Endodermal cell (in vitro differentiated cells): ENCODE results near the gene BDH2. TPM values are rescaled to one million over a fixed set of nuclear protein-coding genes. Genes with fewer than 3 reads are reported as not detected.

Source experiments
- DNase-seq: peaks from one replicate; pipeline ENCODE4 v3.0.0-alpha.2; 2017
- H3K27ac ChIP-seq: 2 replicates; pipeline ENCODE4 v1.5.1; 2013; ENCODE audit warnings: mild to moderate bottlenecking, low read depth, low read length, moderate library complexity
- H3K27me3 ChIP-seq: 2 replicates; pipeline ENCODE4 v1.6.1; 2013; ENCODE audit warnings: mild to moderate bottlenecking, low read length, moderate library complexity; ENCODE audit not compliant: insufficient read depth, control insufficient read depth, poor library complexity, severe bottlenecking
- H3K36me3 ChIP-seq: 2 replicates; pipeline ENCODE4 v1.7.0; 2013; ENCODE audit warnings: mild to moderate bottlenecking, low read length, moderate library complexity; ENCODE audit not compliant: control insufficient read depth, insufficient read depth
- H3K4me1 ChIP-seq: one replicate; pipeline ENCODE4 v1.7.0; 2013; ENCODE audit warnings: low read length; ENCODE audit not compliant: control insufficient read depth, insufficient read depth
- H3K4me3 ChIP-seq: 2 replicates; pipeline ENCODE4 v1.5.1; 2013; ENCODE audit warnings: mild to moderate bottlenecking, low read length, moderate library complexity
- H3K9ac ChIP-seq: 2 replicates; pipeline ENCODE4 v1.6.1; 2013; ENCODE audit warnings: mild to moderate bottlenecking, low read length, moderate library complexity; ENCODE audit not compliant: poor library complexity, severe bottlenecking; ENCODE audit errors: extremely low read depth
- H3K9me3 ChIP-seq: 2 replicates; pipeline ENCODE4 v1.6.1; 2013; ENCODE audit warnings: mild to moderate bottlenecking, low read length, moderate library complexity; ENCODE audit not compliant: control insufficient read depth
- H3K27ac Mint-ChIP-seq: 2 replicates; pipeline ENCODE4 v1.8.0; 2020; ENCODE audit warnings: mixed read lengths
- H3K27me3 Mint-ChIP-seq: 2 replicates; pipeline ENCODE4 v1.8.0; 2021; ENCODE audit warnings: mild to moderate bottlenecking, mixed read lengths; ENCODE audit not compliant: insufficient read depth
- H3K36me3 Mint-ChIP-seq: 2 replicates; pipeline ENCODE4 v1.8.0; 2020; ENCODE audit warnings: low read depth, mixed read lengths
- H3K4me1 Mint-ChIP-seq: 2 replicates; pipeline ENCODE4 v1.8.0; 2020; ENCODE audit warnings: mixed read lengths
- H3K4me3 Mint-ChIP-seq: 2 replicates; pipeline ENCODE4 v1.8.0; 2020; ENCODE audit warnings: mild to moderate bottlenecking, moderate library complexity, mixed read lengths
- H3K9me3 Mint-ChIP-seq: 2 replicates; pipeline ENCODE4 v1.8.0; 2020; ENCODE audit warnings: mild to moderate bottlenecking, mixed read lengths
- WGBS, 2 experiments: methylation state at CpG; one replicate each; pipeline versions ENCODE4 v1.1.5 to v1.1.7; 2013; ENCODE audit warnings: missing lambda C conversion rate in 2 of 2, mixed read lengths in 1 of 2; ENCODE audit not compliant: insufficient coverage in 1 of 2, insufficient read length in 1 of 2; 5-methylcytosine and 5-hydroxymethylcytosine counted together
- total RNA-seq, 2 donors: library from RNA; stranded (reverse); fragmentation: NEBNext Ultra II Directional in 1 of 2; extraction: Animal tissue kit (Norgen Biotek cat#: 25700) in 1 of 2; gene quantifications; 2 replicates in 1 of 2; 3 replicates in 1 of 2; pipeline ENCODE4 v1.2.1, GENCODE V29; 2021
- TF ChIP-seq, protein P1 (sequence below): fragments of 200-600 bp; sonication (generic); conservative IDR thresholded peaks from 2 replicates; pipeline ENCODE4 v1.5.0; 2021; ENCODE audit warnings: antibody characterized with exemption, mild to moderate bottlenecking

The BDH2 gene
- total RNA-seq, 2 donors from 2014 or later = 36.1 to 46.4 TPM

DNA sequence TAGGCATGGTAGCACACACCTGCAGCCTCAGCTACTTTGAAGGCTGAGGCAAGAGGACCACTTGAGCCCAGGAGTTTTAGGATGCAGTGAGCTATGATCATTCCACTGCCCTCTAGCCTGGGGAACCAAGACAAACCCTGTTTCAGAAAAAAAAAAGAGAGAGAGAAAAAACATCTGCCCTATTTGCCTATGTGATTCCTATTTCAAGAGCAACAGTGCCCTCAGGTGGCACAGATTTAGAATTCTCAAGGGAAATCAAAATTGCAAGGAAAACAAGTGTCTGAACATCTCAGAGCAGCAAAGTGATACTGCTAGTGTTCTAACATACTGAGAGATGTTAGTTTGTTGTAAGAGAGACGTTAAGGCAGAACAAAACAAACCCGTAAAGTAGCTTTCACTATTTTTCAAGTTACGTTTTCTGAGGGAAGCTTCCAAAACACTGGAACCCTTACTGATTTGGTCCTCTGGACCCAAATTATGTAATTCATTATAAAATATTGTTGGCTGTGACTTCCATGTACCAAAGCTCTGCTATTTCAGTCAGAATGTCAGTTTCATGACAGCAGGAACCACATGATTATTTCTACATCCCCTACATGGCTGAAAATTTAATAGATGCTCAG, 7.9 kb downstream of the BDH2 start:
- Histone ChIP-seq H3K27me3 (no peaks in the 10 kb centered on the region), H3K4me3 (no peak overlapping the region), H3K4me1 (peaks cover 4% of the 10 kb centered on the region), H3K9me3 (no peaks in the 10 kb centered on the region), H3K36me3 (peaks cover 26% of the 10 kb centered on the region), H3K27ac (no peak overlapping the region), H3K9ac (no peak overlapping the region)
- TF ChIP-seq, protein P1, sequence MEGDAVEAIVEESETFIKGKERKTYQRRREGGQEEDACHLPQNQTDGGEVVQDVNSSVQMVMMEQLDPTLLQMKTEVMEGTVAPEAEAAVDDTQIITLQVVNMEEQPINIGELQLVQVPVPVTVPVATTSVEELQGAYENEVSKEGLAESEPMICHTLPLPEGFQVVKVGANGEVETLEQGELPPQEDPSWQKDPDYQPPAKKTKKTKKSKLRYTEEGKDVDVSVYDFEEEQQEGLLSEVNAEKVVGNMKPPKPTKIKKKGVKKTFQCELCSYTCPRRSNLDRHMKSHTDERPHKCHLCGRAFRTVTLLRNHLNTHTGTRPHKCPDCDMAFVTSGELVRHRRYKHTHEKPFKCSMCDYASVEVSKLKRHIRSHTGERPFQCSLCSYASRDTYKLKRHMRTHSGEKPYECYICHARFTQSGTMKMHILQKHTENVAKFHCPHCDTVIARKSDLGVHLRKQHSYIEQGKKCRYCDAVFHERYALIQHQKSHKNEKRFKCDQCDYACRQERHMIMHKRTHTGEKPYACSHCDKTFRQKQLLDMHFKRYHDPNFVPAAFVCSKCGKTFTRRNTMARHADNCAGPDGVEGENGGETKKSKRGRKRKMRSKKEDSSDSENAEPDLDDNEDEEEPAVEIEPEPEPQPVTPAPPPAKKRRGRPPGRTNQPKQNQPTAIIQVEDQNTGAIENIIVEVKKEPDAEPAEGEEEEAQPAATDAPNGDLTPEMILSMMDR = peak; percentile 83
- no peak overlapping the region for H3K27ac Mint-ChIP-seq
- no peaks in the 10 kb centered on the region for H3K27me3 Mint-ChIP-seq
- DNase-seq = peak; percentile 69
- no peaks in the 10 kb centered on the region for H3K9me3 Mint-ChIP-seq
- no peak overlapping the region for H3K4me3 Mint-ChIP-seq
- H3K36me3 Mint-ChIP-seq = peaks cover 11% of the 10 kb centered on the region
- H3K4me1 Mint-ChIP-seq = peaks cover 2% of the 10 kb centered on the region
- WGBS, 2 experiments = 77 to 90% methylated on average over 2 to 3 of the region's 3 CpGs

DNA sequence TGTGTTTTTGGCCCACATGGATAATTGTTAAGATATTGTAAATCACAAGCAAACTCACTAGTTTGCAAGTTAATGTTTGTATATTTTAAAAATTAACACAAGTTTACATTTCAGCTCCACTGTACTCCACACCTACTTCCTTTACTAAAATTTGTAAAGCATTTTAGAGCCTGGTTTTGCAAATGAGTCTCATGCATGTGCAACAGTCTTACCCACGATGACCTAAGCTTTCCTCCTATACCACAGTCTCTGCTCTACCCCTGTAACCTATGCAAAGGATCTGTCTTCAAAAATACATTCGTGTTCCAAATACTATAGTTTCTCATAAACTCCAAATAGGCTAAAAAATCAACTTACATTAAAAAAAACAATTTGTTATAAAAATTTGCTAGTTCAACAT, 10.2 kb downstream of the BDH2 start:
- H3K36me3 ChIP-seq = peaks cover 40% of the 10 kb centered on the region
- H3K9me3 Mint-ChIP-seq = no peaks in the 10 kb centered on the region
- H3K36me3 Mint-ChIP-seq = peaks cover 15% of the 10 kb centered on the region
- H3K4me3 ChIP-seq = no peak overlapping the region
- no peak overlapping the region for H3K9ac ChIP-seq
- H3K4me3 Mint-ChIP-seq = no peak overlapping the region
- no peak for DNase-seq
- 77 to 90% methylated on average over 2 of the region's 2 CpGs for WGBS, 2 experiments
- TF ChIP-seq, protein P1 = no peak
- H3K9me3 ChIP-seq = no peaks in the 10 kb centered on the region
- H3K4me1 Mint-ChIP-seq = no peaks in the 10 kb centered on the region
- no peaks in the 10 kb centered on the region for H3K27me3 ChIP-seq
- H3K27me3 Mint-ChIP-seq = no peaks in the 10 kb centered on the region
- no peak overlapping the region for H3K27ac ChIP-seq
- no peak overlapping the region for H3K27ac Mint-ChIP-seq
- no peaks in the 10 kb centered on the region for H3K4me1 ChIP-seq

DNA sequence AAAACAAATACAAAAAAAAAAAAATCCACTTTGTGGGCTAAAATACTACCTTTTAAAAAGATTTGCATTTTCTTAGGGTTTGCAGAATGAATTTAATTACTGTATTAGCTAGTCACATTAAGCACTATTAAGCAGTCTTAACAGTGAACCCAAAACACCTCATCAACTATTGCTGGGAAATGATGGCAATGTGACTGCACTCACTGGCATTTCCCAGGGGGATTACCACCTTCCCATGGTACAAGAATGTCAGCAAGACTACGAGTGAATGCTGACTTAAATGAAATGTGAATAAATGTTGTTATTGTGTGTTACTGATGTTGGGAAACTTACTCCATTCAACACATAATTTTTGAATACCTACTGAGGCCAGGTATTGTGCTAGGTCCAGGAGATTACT, 13.1 kb downstream of the BDH2 start:
- Histone ChIP-seq H3K36me3 (peaks cover 35% of the 10 kb centered on the region), H3K27ac (no peak overlapping the region), H3K9ac (no peak overlapping the region), H3K9me3 (no peaks in the 10 kb centered on the region), H3K4me1 (no peaks in the 10 kb centered on the region), H3K4me3 (no peak overlapping the region), H3K27me3 (no peaks in the 10 kb centered on the region)
- 100% methylated on average over 1 of the region's 1 CpG; no CpG with 5 or more reads in 1 of the 2 experiments for WGBS, 2 experiments
- Mint-ChIP-seq H3K27ac (peak overlapping the region; percentile 22), H3K9me3 (no peaks in the 10 kb centered on the region), H3K4me3 (no peak overlapping the region), H3K27me3 (no peaks in the 10 kb centered on the region), H3K4me1 (no peaks in the 10 kb centered on the region), H3K36me3 (peaks cover 21% of the 10 kb centered on the region)
- DNase-seq = no peak
- TF ChIP-seq, protein P1 = no peak
